GM12878 (cell line): ENCODE data around the gene NME7.

Experiments used
- ATF3 ChIP-seq: IDR thresholded peaks from 2 replicates; pipeline ENCODE4 v1.6.1; 2011; ENCODE audit warnings: low read depth, mild to moderate bottlenecking, low read length, moderate library complexity, borderline replicate concordance; ENCODE audit errors: extremely low read depth
- CTCF ChIP-seq, 3 experiments: IDR thresholded peaks in 2 of 3; conservative IDR thresholded peaks in 1 of 3; 2 replicates each; pipeline ENCODE4 v1.5.1; 2011; ENCODE audit warnings: low read depth in 3 of 3, low read length in 3 of 3, mild to moderate bottlenecking in 3 of 3, control low read depth in 2 of 3, moderate library complexity in 2 of 3, inconsistent platforms in 1 of 3, mixed read lengths in 1 of 3; ENCODE audit not compliant: control insufficient read depth in 2 of 3, insufficient read depth in 1 of 3; ENCODE audit errors: extremely low read depth in 1 of 3
- EP300 ChIP-seq, 2 experiments: fragments of 150-350 bp in 1 of 2; IDR thresholded peaks; 2 replicates each; pipeline ENCODE4 v1.6.1; 2011 to 2012; ENCODE audit warnings: low read depth in 2 of 2, low read length in 2 of 2, borderline replicate concordance in 1 of 2, improper control_type of control experiment in 1 of 2, inconsistent platforms in 1 of 2; ENCODE audit not compliant: control insufficient read depth in 1 of 2
- ESRRA ChIP-seq: IDR thresholded peaks from 2 replicates; pipeline ENCODE4 v1.6.1; 2012; ENCODE audit warnings: mild to moderate bottlenecking, low read length, improper control_type of control experiment
- FOS ChIP-seq: IDR thresholded peaks from 3 replicates; pipeline ENCODE4 v1.6.1; 2011; ENCODE audit warnings: borderline replicate concordance; ENCODE audit not compliant: insufficient read length; ENCODE audit errors: extremely low read depth
- GABPA ChIP-seq: IDR thresholded peaks from 2 replicates; pipeline ENCODE4 v1.6.1; 2014; ENCODE audit warnings: antibody characterized with exemption, low read depth, mild to moderate bottlenecking, inconsistent platforms
- JUND ChIP-seq: IDR thresholded peaks from 2 replicates; pipeline ENCODE4 v1.6.1; 2012; ENCODE audit warnings: low read depth, mild to moderate bottlenecking, low read length, improper control_type of control experiment, moderate library complexity
- MAX ChIP-seq: IDR thresholded peaks from 2 replicates; pipeline ENCODE4 v1.6.1; 2012; ENCODE audit warnings: low read depth, low read length, improper control_type of control experiment
- POLR2A ChIP-seq: IDR thresholded peaks from 2 replicates; pipeline ENCODE4 v1.6.1; 2011; ENCODE audit warnings: low read depth, mild to moderate bottlenecking, low read length
- TF ChIP-seq, protein P1 (sequence below): IDR thresholded peaks from 2 replicates; pipeline ENCODE4 v1.6.1; 2011; ENCODE audit warnings: mild to moderate bottlenecking, low read depth, low read length, moderate library complexity; ENCODE audit not compliant: insufficient replicate concordance

- no peak for TF ChIP-seq CTCF (IDR thresholded peaks at IDR 0.05 in 2 of 3, conservative IDR thresholded peaks at IDR 0.05 in 1 of 3; ENCODE audit: control insufficient read depth in 2 of 3, extremely low read depth in 1 of 3, insufficient read depth in 1 of 3, low read depth in 3 of 3, low read length in 3 of 3)
- TF ChIP-seq POLR2A = no peak
- no peak for TF ChIP-seq MAX
- TF ChIP-seq EP300 (IDR thresholded peaks at IDR 0.05; ENCODE audit: borderline replicate concordance in 1 of 2, control insufficient read depth in 1 of 2, low read depth in 2 of 2, low read length in 2 of 2) = no peak
- no peak for TF ChIP-seq GABPA
- TF ChIP-seq, protein P1, sequence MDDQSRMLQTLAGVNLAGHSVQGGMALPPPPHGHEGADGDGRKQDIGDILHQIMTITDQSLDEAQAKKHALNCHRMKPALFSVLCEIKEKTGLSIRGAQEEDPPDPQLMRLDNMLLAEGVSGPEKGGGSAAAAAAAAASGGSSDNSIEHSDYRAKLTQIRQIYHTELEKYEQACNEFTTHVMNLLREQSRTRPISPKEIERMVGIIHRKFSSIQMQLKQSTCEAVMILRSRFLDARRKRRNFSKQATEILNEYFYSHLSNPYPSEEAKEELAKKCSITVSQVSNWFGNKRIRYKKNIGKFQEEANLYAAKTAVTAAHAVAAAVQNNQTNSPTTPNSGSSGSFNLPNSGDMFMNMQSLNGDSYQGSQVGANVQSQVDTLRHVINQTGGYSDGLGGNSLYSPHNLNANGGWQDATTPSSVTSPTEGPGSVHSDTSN = no peak
- TF ChIP-seq ESRRA = no peak
- TF ChIP-seq JUND = no peak
- TF ChIP-seq FOS = no peak
- no peak for TF ChIP-seq ATF3
Observed at GRCh38 chr1:169360415-169360814, 7.2 kb downstream of the NME7 start.
